H1 (cell line): ENCODE measurements around the gene LIMA1. TPM values are rescaled to one million over a fixed set of nuclear protein-coding genes. Genes with fewer than 3 reads are reported as not detected.
A peak's percentile ranks its signal among the peaks of the same experiment; 100 is the strongest.

Experiments
- CTCF ChIA-PET: fragments of 300-600 bp; sonication (Branson Sonifier 250); formaldehyde crosslinking; loops from one replicate; lab custom pipeline; 2021; ENCODE audit not compliant: partially characterized antibody; lab: Charles Lee
- POLR2A ChIA-PET: fragments of 300-600 bp; sonication (Branson Sonifier 250); formaldehyde crosslinking; loops from one replicate; lab custom pipeline; 2021; ENCODE audit warnings: inconsistent platforms; ENCODE audit not compliant: partially characterized antibody; lab: Charles Lee
- DNase-seq, 2 experiments: peaks; one replicate each; pipeline versions ENCODE4 v3.0.0 to v3.0.0-alpha.2; 2010 to 2022; ENCODE audit warnings: low spot score in 2 of 2, low read depth in 1 of 2, mixed read lengths in 1 of 2
- FAIRE-seq: peaks from 2 replicates; lab custom pipeline; 2011; peaks lifted over from hg19 to GRCh38; lab: Jason Lieb, UNC
- H2AFZ ChIP-seq: 2 replicates; pipeline ENCODE4 v1.8.1; 2012; ENCODE audit warnings: low read length, inconsistent platforms
- H2AK5ac ChIP-seq: 2 replicates; pipeline ENCODE4 v1.6.1; 2013; ENCODE audit warnings: low read depth, low read length
- H2BK120ac ChIP-seq: replicated peaks from 2 replicates; pipeline ENCODE3; 2013; ENCODE audit warnings: low read depth, low read length, inconsistent platforms
- H2BK12ac ChIP-seq: 2 replicates; pipeline ENCODE4 v1.6.1; 2013; ENCODE audit warnings: low read depth, low read length
- H2BK15ac ChIP-seq: 2 replicates; pipeline ENCODE4 v1.6.1; 2013; ENCODE audit warnings: low read length
- H2BK20ac ChIP-seq: 2 replicates; pipeline ENCODE4 v1.6.1; 2013; ENCODE audit warnings: low read length
- H2BK5ac ChIP-seq: 2 replicates; pipeline ENCODE4 v1.6.1; 2013; ENCODE audit warnings: low read depth, low read length
- H3K14ac ChIP-seq: 2 replicates; pipeline ENCODE4 v1.6.1; 2013; ENCODE audit warnings: inconsistent platforms; ENCODE audit not compliant: insufficient read length
- H3K18ac ChIP-seq: 2 replicates; pipeline ENCODE4 v1.6.1; 2013; ENCODE audit warnings: low read length; ENCODE audit errors: extremely low read depth
- H3K23ac ChIP-seq: 2 replicates; pipeline ENCODE4 v1.6.1; 2013; ENCODE audit warnings: inconsistent platforms; ENCODE audit not compliant: insufficient read length
- H3K23me2 ChIP-seq: 2 replicates; pipeline ENCODE4 v1.6.1; 2013; ENCODE audit warnings: low read depth, low read length
- H3K27ac ChIP-seq: 2 replicates; pipeline ENCODE4 v1.6.1; 2011; ENCODE audit warnings: low read depth, low read length, inconsistent platforms
- H3K27me3 ChIP-seq, 4 experiments: replicated peaks in 1 of 4; 1 replicate in 1 of 4; 2 replicates in 3 of 4; pipeline versions ENCODE4 v1.6.1 to v1.8.1; 2011 to 2013; ENCODE audit warnings: low read length in 3 of 4, mild to moderate bottlenecking in 3 of 4, inconsistent platforms in 2 of 4, mixed read lengths in 2 of 4, moderate library complexity in 1 of 4; ENCODE audit not compliant: control insufficient read depth in 3 of 4, insufficient read depth in 3 of 4; ENCODE audit errors: extremely low read depth in 1 of 4
- H3K36me3 ChIP-seq, 4 experiments: 2 replicates each; pipeline versions ENCODE4 v1.6.1 to v1.8.1; 2011 to 2013; ENCODE audit warnings: mild to moderate bottlenecking in 4 of 4, low read length in 3 of 4, moderate library complexity in 2 of 4, control low read depth in 1 of 4, inconsistent platforms in 1 of 4; ENCODE audit not compliant: insufficient read depth in 4 of 4, control insufficient read depth in 2 of 4
- H3K4ac ChIP-seq: replicated peaks from 2 replicates; pipeline ENCODE3; 2013; ENCODE audit warnings: low read length, low read depth, mixed read lengths, inconsistent platforms; ENCODE audit not compliant: insufficient read length
- H3K4me1 ChIP-seq, 4 experiments: replicated peaks in 1 of 4; 1 replicate in 1 of 4; 2 replicates in 3 of 4; pipeline versions ENCODE4 v1.6.1 to v1.8.1; 2011 to 2013; ENCODE audit warnings: low read length in 3 of 4, inconsistent platforms in 2 of 4, mixed read lengths in 1 of 4; ENCODE audit not compliant: insufficient read depth in 4 of 4, control insufficient read depth in 3 of 4
- H3K4me2 ChIP-seq, 2 experiments: 2 replicates each; pipeline versions ENCODE4 v1.6.1 to v1.8.1; 2011 to 2013; ENCODE audit warnings: low read depth in 2 of 2, low read length in 2 of 2, control low read depth in 1 of 2, inconsistent platforms in 1 of 2, mild to moderate bottlenecking in 1 of 2; ENCODE audit not compliant: insufficient read depth in 1 of 2
- H3K4me3 ChIP-seq, 4 experiments: fragments of 200-600, 300-600 bp in 1 of 4; sonication (generic), shearing (Covaris generic), sonication (Bioruptor Twin) in 1 of 4; 2 replicates each; pipeline versions ENCODE4 v1.5.1 to v1.8.1; 2011 to 2016; ENCODE audit warnings: low read length in 4 of 4, low read depth in 3 of 4, control low read depth in 2 of 4, inconsistent platforms in 2 of 4, mild to moderate bottlenecking in 2 of 4, mixed read lengths in 1 of 4, moderate library complexity in 1 of 4; ENCODE audit not compliant: insufficient read depth in 2 of 4; ENCODE audit errors: extremely low read depth in 1 of 4
- H3K56ac ChIP-seq: replicated peaks from 2 replicates; pipeline ENCODE3; 2013; ENCODE audit warnings: low read depth, mild to moderate bottlenecking, mixed read lengths, low read length, inconsistent platforms; ENCODE audit not compliant: insufficient read length
- H3K79me1 ChIP-seq: 2 replicates; pipeline ENCODE4 v1.6.1; 2013; ENCODE audit warnings: low read depth, low read length, control low read depth
- H3K79me2 ChIP-seq, 2 experiments: 2 replicates each; pipeline versions ENCODE4 v1.6.1 to v1.8.1; 2012 to 2013; ENCODE audit warnings: low read length in 2 of 2, mild to moderate bottlenecking in 2 of 2, inconsistent platforms in 1 of 2; ENCODE audit not compliant: insufficient read depth in 2 of 2, control insufficient read depth in 1 of 2
- H3K9ac ChIP-seq, 4 experiments: replicated peaks in 1 of 4; 1 replicate in 1 of 4; 2 replicates in 3 of 4; pipeline versions ENCODE4 v1.6.1 to v1.8.1; 2011 to 2013; ENCODE audit warnings: low read depth in 3 of 4, low read length in 3 of 4, control low read depth in 2 of 4, mild to moderate bottlenecking in 2 of 4, moderate library complexity in 2 of 4, inconsistent platforms in 1 of 4; ENCODE audit errors: extremely low read depth in 1 of 4
- H3K9me3 ChIP-seq, 2 experiments: 2 replicates each; pipeline versions ENCODE4 v1.6.1 to v1.8.1; 2012 to 2013; ENCODE audit warnings: mild to moderate bottlenecking in 2 of 2, moderate library complexity in 2 of 2, control low read depth in 1 of 2, inconsistent platforms in 1 of 2, low read depth in 1 of 2, low read length in 1 of 2, mixed read lengths in 1 of 2; ENCODE audit not compliant: insufficient read depth in 2 of 2
- H4K20me1 ChIP-seq, 2 experiments: replicated peaks in 1 of 2; 2 replicates each; pipeline versions ENCODE3 to v1.8.1; 2011 to 2013; ENCODE audit warnings: inconsistent platforms in 2 of 2, low read length in 2 of 2, mild to moderate bottlenecking in 1 of 2; ENCODE audit not compliant: insufficient read depth in 2 of 2, control insufficient read depth in 1 of 2
- H4K5ac ChIP-seq: 2 replicates; pipeline ENCODE4 v1.6.1; 2013; ENCODE audit warnings: low read length, low read depth, mixed read lengths, inconsistent platforms; ENCODE audit not compliant: insufficient read length
- H4K8ac ChIP-seq: 2 replicates; pipeline ENCODE4 v1.8.0; 2013; ENCODE audit warnings: mild to moderate bottlenecking, moderate library complexity, low read length, inconsistent platforms; ENCODE audit not compliant: insufficient read depth; ENCODE audit errors: extremely low read depth
- H4K91ac ChIP-seq: replicated peaks from 2 replicates; pipeline ENCODE3; 2013; ENCODE audit warnings: low read length, mixed read lengths, inconsistent platforms; ENCODE audit not compliant: insufficient read length
- BCL11A ChIP-seq, 2 experiments: IDR thresholded peaks; one replicate each; pipeline ENCODE4 v1.6.1; 2011; ENCODE audit warnings: low read depth in 2 of 2, low read length in 2 of 2, mild to moderate bottlenecking in 2 of 2
- BRCA1 ChIP-seq: IDR thresholded peaks from 2 replicates; pipeline ENCODE4 v1.6.1; 2012; ENCODE audit warnings: low read depth, low read length, improper control_type of control experiment
- EZH2 ChIP-seq: fragments of 200-600 bp; sonication (generic); IDR thresholded peaks from 2 replicates; pipeline ENCODE4 v1.7.1; 2012; ENCODE audit warnings: low read depth, mild to moderate bottlenecking, moderate library complexity, low read length, inconsistent platforms; ENCODE audit not compliant: severe bottlenecking
- NANOG ChIP-seq: IDR thresholded peaks from 2 replicates; pipeline ENCODE4 v1.6.1; 2011; ENCODE audit warnings: low read length, low read depth, mild to moderate bottlenecking, inconsistent platforms; ENCODE audit not compliant: insufficient read depth, poor library complexity, severe bottlenecking
- POLR2A ChIP-seq, 2 experiments: IDR thresholded peaks; 1 replicate in 1 of 2; 2 replicates in 1 of 2; pipeline ENCODE4 v1.6.1; 2011; ENCODE audit warnings: low read depth in 2 of 2, low read length in 2 of 2, mild to moderate bottlenecking in 2 of 2; ENCODE audit errors: control extremely low read depth in 1 of 2
- SIX5 ChIP-seq: IDR thresholded peaks from 2 replicates; pipeline ENCODE4 v1.6.1; 2011; ENCODE audit warnings: mild to moderate bottlenecking, low read depth, low read length
- TAF7 ChIP-seq: optimal IDR thresholded peaks from 2 replicates; pipeline ENCODE3; 2011; ENCODE audit warnings: low read depth, mild to moderate bottlenecking, inconsistent platforms, low read length, moderate library complexity, borderline replicate concordance
- TBP ChIP-seq: IDR thresholded peaks from 2 replicates; pipeline ENCODE4 v1.6.1; 2011; ENCODE audit warnings: low read depth, low read length, improper control_type of control experiment
- TCF12 ChIP-seq: IDR thresholded peaks from 2 replicates; pipeline ENCODE4 v1.6.1; 2011; ENCODE audit warnings: low read depth, mild to moderate bottlenecking, low read length
- WGBS, 2 experiments: shearing (Covaris generic) in 1 of 2; methylation state at CpG; one replicate each; pipeline versions ENCODE4 v1.1.6 to v1.1.7; 2013 to 2015; ENCODE audit warnings: low lambda C conversion rate in 2 of 2, mixed read lengths in 2 of 2, inconsistent platforms in 1 of 2, low coverage in 1 of 2, missing lambda C conversion rate in 1 of 2; ENCODE audit not compliant: insufficient replicate concordance in 2 of 2, insufficient coverage in 1 of 2, insufficient read length in 1 of 2; ENCODE audit errors: extremely low coverage in 1 of 2, missing lambda C conversion rate in 1 of 2; 5-methylcytosine and 5-hydroxymethylcytosine counted together
- polyA plus RNA-seq, 7 experiments: library from polyadenylated mRNA; depleted of rRNA in 3 of 7; stranded (reverse) in 5 of 7; unstranded in 2 of 7; fragments of >200 nt in 5 of 7; fragments of 200-250 nt in 2 of 7; gene quantifications; 1 replicate in 5 of 7; 2 replicates in 1 of 7; 4 replicates in 1 of 7; pipeline versions ENCODE4 v1.2.1 to v1.2.3, GENCODE V29; 2011 to 2013; ENCODE audit warnings: missing spikeins in 2 of 7, mixed read lengths in 2 of 7
- total RNA-seq: library from RNA; stranded (reverse); fragmentation: NEBNext Ultra II Directional; extraction: Animal tissue kit (Norgen Biotek cat#: 25700); gene quantifications from 2 replicates; pipeline ENCODE4 v1.2.1, GENCODE V29; 2021

Gene LIMA1
- total and polyA plus RNA-seq, 2 of the 8 experiments (the other 6 are each of a cell fraction or from before 2014, with no cell fraction given): 12.7 to 47.6 TPM

DNA sequence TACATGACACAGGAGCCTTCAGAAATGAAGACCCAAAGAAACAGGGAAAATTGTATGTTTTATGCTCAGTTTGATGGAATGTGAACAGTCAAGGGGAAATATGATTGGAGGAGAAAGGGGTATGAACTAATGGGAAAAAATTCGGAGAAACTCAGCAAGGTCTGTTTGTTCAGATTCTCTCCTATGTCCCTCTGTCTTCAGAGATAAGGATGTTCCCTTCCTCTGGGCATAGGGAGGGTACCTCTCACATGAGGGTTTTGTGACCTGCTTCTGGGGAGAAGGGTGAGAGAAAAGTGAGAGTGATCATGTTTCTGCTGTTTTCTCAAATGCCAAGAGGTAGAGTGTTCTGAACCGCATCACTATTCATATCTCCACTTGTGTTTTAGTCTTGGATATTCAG lies 26.6 kb upstream of the LIMA1 start:
- Histone ChIP-seq H3K56ac (no peak overlapping the region), H3K4ac (no peak overlapping the region), H2BK120ac (no peak overlapping the region), H3K9ac (no peak overlapping the region), H3K79me2 (no peaks in the 10 kb centered on the region), H2BK12ac (no peak overlapping the region), H2BK20ac (no peak overlapping the region), H4K5ac (no peak overlapping the region), H2AK5ac (no peak overlapping the region), H3K27me3 (no peaks in the 10 kb centered on the region), H3K4me2 (no peak overlapping the region), H3K18ac (no peak overlapping the region), H3K27ac (no peak overlapping the region), H3K23me2 (no peaks in the 10 kb centered on the region), H3K9me3 (no peaks in the 10 kb centered on the region), H2BK15ac (no peak overlapping the region), H3K36me3 (no peaks in the 10 kb centered on the region), H3K14ac (no peak overlapping the region), H4K8ac (no peak overlapping the region), H2AFZ (0 out of 2 replicates have a peak overlapping the region, but pooled peaks have one; percentile 17), H3K4me3 (no peak overlapping the region), H4K20me1 (no peaks in the 10 kb centered on the region), H4K91ac (no peak overlapping the region), H3K4me1 (peaks cover 0 to 3% (median 0%) of the 10 kb centered on the region in 4 experiments; a peak in 2 of 7 replicates), H3K79me1 (no peaks in the 10 kb centered on the region), H3K23ac (no peak overlapping the region), H2BK5ac (no peak overlapping the region)
- ChIA-PET POLR2A (interaction anchor here (0.6 kb wide), 1 partner anchor 158 kb away, joined by 3 read pairs; no protein-coding TSS in a partner anchor), CTCF (interaction anchor here (0.6 to 1.4 kb wide), 4 partner anchors 79 to 1021 kb away, joined by 3 to 5 read pairs (median 4); no protein-coding TSS in a partner anchor)
- TF ChIP-seq TBP: no peak
- TF ChIP-seq SIX5: no peak
- TF ChIP-seq EZH2: no peak
- no peak for TF ChIP-seq TAF7
- TF ChIP-seq BCL11A (IDR thresholded peaks at IDR 0.05; ENCODE audit: low read depth in 2 of 2, low read length in 2 of 2): no peak
- no peak for TF ChIP-seq BRCA1
- TF ChIP-seq NANOG: no peak
- TF ChIP-seq POLR2A (IDR thresholded peaks at IDR 0.05; ENCODE audit: control extremely low read depth in 1 of 2, low read depth in 2 of 2, low read length in 2 of 2): no peak
- TF ChIP-seq TCF12: no peak
- no peak for DNase-seq
- no peak for FAIRE-seq
- 72% methylated on average over 2 of the region's 2 CpGs; no CpG with 5 or more reads in 1 of the 2 experiments for WGBS, 2 experiments
